Left cardiac atrium (tissue), 4 donors: ENCODE measurements around the gene GRIPAP1. TPM values are rescaled to one million over a fixed set of nuclear protein-coding genes. Genes with fewer than 3 reads are reported as not detected.
"Not testable (repeated sequence)": the region's sequence is repeated elsewhere in the genome, so short reads cannot be mapped to it uniquely, and the experiment has no call there.

Experiments used
- ATAC-seq, 2 donors: fragments of 200-7000 bp; cut with Tn5 transposase; one replicate each; pipeline ENCODE4 v1.9.1; 2020; ENCODE audit warnings: mild to moderate bottlenecking in 2 of 2, moderate library complexity in 2 of 2
- DNase-seq: peaks from one replicate; pipeline ENCODE4 v3.0.0-alpha.2; 2020
- intact Hi-C, 2 donors: fragments of 100-400 bp; cut with DNase I; formaldehyde crosslinking; loops; one replicate each; pipeline versions ENCODE4 v1.14.1 to v1.15.1; 2022 to 2023
- total RNA-seq, 2 donors: library from RNA; stranded (reverse); fragmentation: NEBNext Ultra II Directional; extraction: Animal tissue kit (Norgen Biotek cat#: 25700); gene quantifications; one replicate each; pipeline ENCODE4 v1.2.1, GENCODE V29; 2021
- donor health status: DM: no; HTN: yes; CAD: no.
- donor health status: DM: no; HTN: yes; CAD: no; lungs with severe emphysema.
- donor health status: DM: yes; HTN: yes; CAD: no.
- donor health status: Dilated cardiomyopathy.

The GRIPAP1 gene
- total RNA-seq, 2 donors from 2014 or later: 23.7 to 25.4 TPM

GRCh38 chrX:49000636-49001035 is 1.4 kb downstream of the GRIPAP1 start:
- intact Hi-C loops: no loop called here
- DNase-seq: no peak
- no peak for ATAC-seq

- DNase-seq (no peak), ATAC-seq (no peak)
- intact Hi-C loops: no loop called here
Observed at GRCh38 chrX:48999030-48999429, 3.0 kb downstream of the GRIPAP1 start.

GRCh38 chrX:48998391-48998790 is 3.7 kb downstream of the GRIPAP1 start:
- DNase-seq: no peak
- intact Hi-C loops: no loop called here

GRCh38 chrX:48997865-48998264 is 4.2 kb downstream of the GRIPAP1 start:
- intact Hi-C loops: no loop called here
- ATAC-seq: no peak
- DNase-seq: no peak

More at GRCh38 chrX:48998391-48998790, 3.7 kb downstream of the GRIPAP1 start:
- ATAC-seq: no peak

- ATAC-seq (no peak), DNase-seq (no peak)
- intact Hi-C loops: no loop called here
Observed at GRCh38 chrX:48997455-48997854, 4.6 kb downstream of the GRIPAP1 start.

- intact Hi-C loops: no loop called here
- ATAC-seq (no peak), DNase-seq (no peak)
Observed at GRCh38 chrX:48996969-48997368, 5.1 kb downstream of the GRIPAP1 start.

GRCh38 chrX:48992341-48992740 is 9.7 kb downstream of the GRIPAP1 start:
- ATAC-seq (no peak), DNase-seq (no peak)
- intact Hi-C loops: no loop called here

GRCh38 chrX:48989483-48989882 is 12.6 kb downstream of the GRIPAP1 start:
- ATAC-seq: peak in 1 of 2 donors; percentile 47
- DNase-seq: peak; percentile 51
- intact Hi-C loops: no loop called here

- DNase-seq (no peak), ATAC-seq (no peak)
- intact Hi-C loops: no loop called here
Observed at GRCh38 chrX:48983896-48984295, 18.2 kb downstream of the GRIPAP1 start.

GRCh38 chrX:48983081-48983480 is 19.0 kb downstream of the GRIPAP1 start:
- intact Hi-C loops: no loop called here
- no peak for DNase-seq
- no peak for ATAC-seq

GRCh38 chrX:48981178-48981577 is 20.9 kb downstream of the GRIPAP1 start:
- no peak for ATAC-seq
- intact Hi-C loops: no loop called here
- DNase-seq: no peak

- DNase-seq, intact Hi-C loops, ATAC-seq: not testable (repeated sequence)
Observed at GRCh38 chrX:48980341-48980740, 21.7 kb downstream of the GRIPAP1 start.

GRCh38 chrX:48978226-48978625 is 23.8 kb downstream of the GRIPAP1 start:
- intact Hi-C loops: no loop called here
- ATAC-seq (no peak), DNase-seq (no peak)

GRCh38 chrX:48976086-48976485 is 26.0 kb downstream of the GRIPAP1 start:
- intact Hi-C loops: no loop called here
- no peak for ATAC-seq

GRCh38 chrX:48975541-48975940 is 26.5 kb downstream of the GRIPAP1 start:
- intact Hi-C loops: no loop called here
- DNase-seq (no peak), ATAC-seq (no peak)

More at GRCh38 chrX:48976086-48976485, 26.0 kb downstream of the GRIPAP1 start:
- DNase-seq: no peak

- intact Hi-C loops: no loop called here
- ATAC-seq: no peak
- DNase-seq: no peak
Observed at GRCh38 chrX:48975041-48975440, 27.0 kb downstream of the GRIPAP1 start.

GRCh38 chrX:48974574-48974973 is 27.5 kb downstream of the GRIPAP1 start:
- no peak for DNase-seq
- intact Hi-C loops: loop anchor here in 1 of 2 donors (5.0 kb wide), 1 partner anchor 68 kb away; the partner anchor contains the start of gene TFE3
- no peak for ATAC-seq

GRCh38 chrX:48974033-48974432 is 28.0 kb downstream of the GRIPAP1 start:
- ATAC-seq: no peak
- intact Hi-C loops: loop anchor here in 1 of 2 donors (5.0 kb wide), 1 partner anchor 68 kb away; the partner anchor contains the start of gene TFE3
- DNase-seq: no peak

GRCh38 chrX:48972220-48973164 is 29.6 kb downstream of the GRIPAP1 start:
- peak; percentile 42 for DNase-seq
- peak; percentile 36 to 65 for ATAC-seq
- intact Hi-C loops: loop anchor here in 1 of 2 donors (5.0 kb wide), 1 partner anchor 70 kb away; the partner anchor contains the start of gene TFE3
